GM12873 (cell line): Measurements from ENCODE around the gene STOX2.

Source experiments
- TF ChIP-seq, protein P1 (sequence below): IDR thresholded peaks from 2 replicates; pipeline ENCODE4 v1.5.1; 2012; ENCODE audit warnings: low read depth, mild to moderate bottlenecking, moderate library complexity, low read length, control low read depth; ENCODE audit not compliant: insufficient read depth; ENCODE audit errors: missing control alignments

The STOX2 gene

GRCh38 chr4:183875251-183875825 lies 29.8 kb upstream of the STOX2 start:
- TF ChIP-seq, protein P1, sequence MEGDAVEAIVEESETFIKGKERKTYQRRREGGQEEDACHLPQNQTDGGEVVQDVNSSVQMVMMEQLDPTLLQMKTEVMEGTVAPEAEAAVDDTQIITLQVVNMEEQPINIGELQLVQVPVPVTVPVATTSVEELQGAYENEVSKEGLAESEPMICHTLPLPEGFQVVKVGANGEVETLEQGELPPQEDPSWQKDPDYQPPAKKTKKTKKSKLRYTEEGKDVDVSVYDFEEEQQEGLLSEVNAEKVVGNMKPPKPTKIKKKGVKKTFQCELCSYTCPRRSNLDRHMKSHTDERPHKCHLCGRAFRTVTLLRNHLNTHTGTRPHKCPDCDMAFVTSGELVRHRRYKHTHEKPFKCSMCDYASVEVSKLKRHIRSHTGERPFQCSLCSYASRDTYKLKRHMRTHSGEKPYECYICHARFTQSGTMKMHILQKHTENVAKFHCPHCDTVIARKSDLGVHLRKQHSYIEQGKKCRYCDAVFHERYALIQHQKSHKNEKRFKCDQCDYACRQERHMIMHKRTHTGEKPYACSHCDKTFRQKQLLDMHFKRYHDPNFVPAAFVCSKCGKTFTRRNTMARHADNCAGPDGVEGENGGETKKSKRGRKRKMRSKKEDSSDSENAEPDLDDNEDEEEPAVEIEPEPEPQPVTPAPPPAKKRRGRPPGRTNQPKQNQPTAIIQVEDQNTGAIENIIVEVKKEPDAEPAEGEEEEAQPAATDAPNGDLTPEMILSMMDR, result no peak

- TF ChIP-seq, protein P1, result no peak
Observed at GRCh38 chr4:183876268-183876934, 28.7 kb upstream of the STOX2 start.

DNA sequence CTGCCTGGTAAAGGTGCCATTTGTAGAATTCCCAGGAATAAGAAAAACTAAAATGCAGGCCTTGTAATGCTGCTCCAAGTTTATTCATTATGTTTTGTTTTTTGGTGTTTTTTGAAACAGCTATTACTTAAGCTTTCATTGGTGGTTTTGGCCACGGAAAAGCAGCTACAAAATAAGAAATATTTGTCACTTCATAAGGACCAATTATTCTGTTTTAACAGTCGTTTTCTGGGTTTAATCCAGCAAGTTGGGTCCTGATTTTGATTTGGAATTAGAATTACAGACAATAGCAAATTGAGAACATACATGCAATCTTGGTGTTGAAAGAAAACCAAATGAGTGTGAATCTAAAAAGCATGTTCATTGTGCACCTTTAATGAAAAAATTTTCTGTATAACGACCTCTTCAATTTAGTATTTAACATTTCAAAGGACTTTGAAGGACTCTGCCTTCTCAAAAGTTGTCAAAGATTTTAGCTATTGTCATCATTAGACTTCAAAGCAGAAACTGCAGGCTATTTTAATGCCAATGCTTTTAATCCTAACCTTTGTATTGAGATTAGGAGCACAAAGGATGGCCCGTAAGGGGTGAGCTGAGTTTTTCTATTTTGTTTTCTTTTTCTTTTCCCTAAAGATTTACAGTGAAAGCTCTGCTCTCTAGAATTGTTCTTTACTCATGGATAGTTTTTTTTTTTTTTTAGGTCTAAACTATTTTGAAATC lies 26.7 kb upstream of the STOX2 start:
- TF ChIP-seq, protein P1, result no peak

DNA sequence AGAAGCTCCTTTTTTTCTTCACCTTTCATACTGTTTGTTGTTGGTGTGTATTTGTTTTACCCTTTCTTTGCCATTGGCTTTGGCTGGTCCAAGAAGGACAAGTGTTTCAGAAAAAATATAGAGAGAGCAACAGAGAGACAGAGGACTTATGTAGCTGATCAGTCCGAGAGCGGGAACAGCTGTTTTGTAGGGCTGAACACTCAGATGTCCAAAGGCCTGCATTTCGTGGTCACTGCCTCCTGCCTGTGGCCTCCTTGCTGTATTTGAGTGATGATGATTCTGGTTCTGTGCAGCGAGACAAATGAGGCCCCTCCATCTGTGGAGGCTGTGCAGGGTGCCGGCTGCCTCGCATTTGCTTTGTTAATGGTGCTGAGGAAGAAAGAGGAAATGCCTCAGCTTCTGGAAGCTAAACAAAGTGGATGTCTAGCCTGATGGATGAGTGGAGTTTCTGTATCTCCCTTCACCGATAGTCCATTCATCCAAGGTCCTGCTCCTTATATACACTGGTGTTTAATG lies 19.8 kb upstream of the STOX2 start:
- TF ChIP-seq, protein P1, result no peak

DNA sequence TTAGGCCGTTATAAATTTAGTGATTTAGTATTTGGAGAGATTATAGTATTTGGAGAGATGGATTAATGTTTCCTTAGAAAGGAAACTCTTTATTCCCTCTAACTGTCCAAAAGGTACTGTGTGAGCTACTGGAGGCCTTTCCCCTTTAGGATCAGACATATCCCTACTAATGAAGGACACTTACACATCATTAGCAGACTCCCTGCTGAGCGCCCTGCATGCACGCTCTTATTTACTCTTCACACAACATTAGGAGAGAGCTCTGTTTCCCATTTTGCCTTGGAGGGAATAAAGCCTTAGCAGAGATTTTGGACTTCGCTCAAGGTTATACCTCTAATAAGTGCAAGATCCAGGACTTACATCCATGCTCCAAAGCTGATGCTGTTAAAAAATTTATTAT lies 17.8 kb upstream of the STOX2 start:
- TF ChIP-seq, protein P1, result no peak

GRCh38 chr4:183888564-183888963 lies 16.5 kb upstream of the STOX2 start:
- TF ChIP-seq, protein P1, result no peak

GRCh38 chr4:183889190-183889589 lies 15.9 kb upstream of the STOX2 start:
- TF ChIP-seq, protein P1, result no peak
